ENCODE measurements around the gene ENPP6.
A peak's percentile ranks its signal among the peaks of the same experiment; 100 is the strongest.

Gene ENPP6

GRCh38 chr4:184217634-184218033 is at the start of gene ENPP6:
ENPP6 (minus strand) TSS chr4:184217873; CDS start chr4:184217819, 54 bp downstream.
- DNase-seq (ENCODE audit: low spot score), result no peak

GRCh38 chr4:184267206-184267608 is 49.5 kb upstream of the ENPP6 start:
- no peak for DNase-seq (ENCODE audit: low spot score)

GRCh38 chr4:184265546-184266351 is 48.1 kb upstream of the ENPP6 start:
- DNase-seq (ENCODE audit: low spot score), result no peak

GRCh38 chr4:184263910-184264732 is 46.4 kb upstream of the ENPP6 start:
- peak; percentile 91 for DNase-seq (ENCODE audit: low spot score)

GRCh38 chr4:184263461-184263860 is 45.8 kb upstream of the ENPP6 start:
- no peak for DNase-seq (ENCODE audit: low spot score)

- DNase-seq (ENCODE audit: low spot score), result no peak
These were observed 45.2 kb upstream of the ENPP6 start for GRCh38 chr4:184262901-184263300.

GRCh38 chr4:184261246-184261645 is 43.6 kb upstream of the ENPP6 start:
- DNase-seq (ENCODE audit: low spot score), result no peak

- DNase-seq (ENCODE audit: low spot score), result no peak
These were observed 42.2 kb upstream of the ENPP6 start for GRCh38 chr4:184259866-184260265.

- no peak for DNase-seq (ENCODE audit: low spot score)
These were observed 41.4 kb upstream of the ENPP6 start for GRCh38 chr4:184259081-184259480.

GRCh38 chr4:184255871-184256642 is 38.4 kb upstream of the ENPP6 start:
- DNase-seq (ENCODE audit: low spot score), result no peak

GRCh38 chr4:184255361-184255760 is 37.7 kb upstream of the ENPP6 start:
- no peak for DNase-seq (ENCODE audit: low spot score)

- DNase-seq (ENCODE audit: low spot score), result no peak
These were observed 35.4 kb upstream of the ENPP6 start for GRCh38 chr4:184253072-184253420.

- no peak for DNase-seq (ENCODE audit: low spot score)
These were observed 34.7 kb upstream of the ENPP6 start for GRCh38 chr4:184252136-184253071.

GRCh38 chr4:184251670-184251980 is 34.0 kb upstream of the ENPP6 start:
- no peak for DNase-seq (ENCODE audit: low spot score)

- DNase-seq (ENCODE audit: low spot score), result peak; percentile 56
These were observed 33.4 kb upstream of the ENPP6 start for GRCh38 chr4:184250795-184251669.

- no peak for DNase-seq (ENCODE audit: low spot score)
These were observed 30.5 kb upstream of the ENPP6 start for GRCh38 chr4:184248216-184248615.

- no peak for DNase-seq (ENCODE audit: low spot score)
These were observed 29.7 kb upstream of the ENPP6 start for GRCh38 chr4:184247421-184247820.

- DNase-seq (ENCODE audit: low spot score), result no peak
These were observed 28.8 kb upstream of the ENPP6 start for GRCh38 chr4:184246426-184246825.

GRCh38 chr4:184238072-184238745 is 20.5 kb upstream of the ENPP6 start:
- no peak for DNase-seq (ENCODE audit: low spot score)

GRCh38 chr4:184237612-184238011 is 19.9 kb upstream of the ENPP6 start:
- no peak for DNase-seq (ENCODE audit: low spot score)

All from LoVo (cell line).